ENCODE results near the gene SLC4A3. TPM values are rescaled to one million over a fixed set of nuclear protein-coding genes. Genes with fewer than 3 reads are reported as not detected.

SLC4A3 gene
- total RNA-seq, 1 donor from 2014 or later: 0.17 TPM

DNA sequence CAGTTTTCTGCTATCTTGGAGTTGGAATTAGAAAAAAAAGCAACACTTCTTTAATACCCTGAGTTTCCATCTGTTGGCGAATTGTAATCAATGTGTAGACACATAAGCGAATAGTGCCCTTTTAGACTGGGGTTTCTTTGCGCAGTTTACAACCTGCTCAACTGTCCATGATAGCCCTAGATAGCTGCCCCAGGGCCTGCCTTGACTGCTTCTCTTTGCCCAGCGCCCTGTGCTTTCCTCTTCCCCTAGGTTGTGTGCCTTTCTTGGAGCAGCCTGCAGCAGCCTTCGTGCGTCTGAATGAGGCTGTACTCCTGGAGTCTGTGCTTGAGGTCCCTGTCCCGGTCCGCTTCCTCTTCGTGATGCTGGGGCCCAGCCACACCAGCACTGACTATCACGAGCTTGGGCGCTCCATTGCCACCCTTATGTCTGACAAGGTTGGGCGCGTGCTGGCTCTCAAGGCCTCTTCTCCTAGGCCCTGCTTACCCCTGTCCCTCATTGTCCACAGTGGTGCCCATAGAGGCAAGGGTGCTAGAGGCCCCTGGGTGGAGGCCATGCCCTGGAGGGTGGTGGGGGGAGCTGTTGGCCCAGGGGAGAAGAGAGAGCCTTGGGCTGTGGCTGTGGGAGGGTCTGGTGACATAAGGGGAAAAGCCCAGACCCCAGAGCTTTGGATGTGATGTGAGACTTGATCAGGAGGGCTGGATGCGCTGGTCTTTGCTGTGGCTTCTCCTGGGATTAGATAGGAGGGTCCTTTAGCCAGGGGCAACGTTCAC lies 6.9 kb downstream of the SLC4A3 start:
- no peak for DNase-seq

DNA sequence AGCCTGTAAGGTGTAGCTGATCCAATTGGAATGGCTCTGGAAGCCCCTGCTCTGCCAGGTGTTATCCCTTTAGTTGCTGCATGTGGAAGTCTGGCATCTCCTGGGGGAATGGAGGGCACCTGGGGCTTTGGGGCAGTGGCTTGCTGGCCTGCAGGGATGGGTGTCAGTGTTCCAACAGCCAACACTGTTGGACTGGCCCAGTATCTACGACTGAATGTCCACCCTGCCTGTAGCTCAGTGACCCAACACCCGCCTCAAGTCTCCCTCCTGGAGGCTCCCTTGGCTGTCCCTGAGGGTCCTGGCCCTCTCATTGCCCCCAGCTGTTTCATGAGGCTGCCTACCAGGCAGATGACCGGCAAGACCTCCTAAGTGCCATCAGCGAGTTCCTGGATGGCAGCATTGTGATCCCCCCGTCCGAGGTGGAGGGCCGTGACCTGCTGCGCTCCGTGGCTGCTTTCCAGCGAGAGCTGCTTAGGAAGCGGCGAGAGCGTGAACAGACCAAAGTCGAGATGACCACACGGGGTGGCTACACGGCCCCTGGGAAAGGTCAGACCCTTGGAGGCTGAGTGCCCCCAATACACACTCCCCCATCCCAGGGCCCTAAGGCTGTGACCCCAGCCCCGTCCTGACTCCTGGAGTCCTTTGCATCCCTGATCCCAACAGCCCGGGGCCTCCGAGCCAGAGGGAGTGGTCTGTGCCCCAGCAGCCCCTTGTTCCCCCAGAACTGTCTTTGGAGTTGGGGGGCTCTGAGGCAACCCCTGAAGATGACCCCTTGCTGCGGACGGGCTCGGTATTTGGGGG lies 7.7 kb downstream of the SLC4A3 start:
- no peak for DNase-seq

GRCh38 chr2:219636144-219636915 lies 8.9 kb downstream of the SLC4A3 start:
- no peak for DNase-seq

- DNase-seq: no peak
Observed at GRCh38 chr2:219636941-219637841, 9.8 kb downstream of the SLC4A3 start.

DNA sequence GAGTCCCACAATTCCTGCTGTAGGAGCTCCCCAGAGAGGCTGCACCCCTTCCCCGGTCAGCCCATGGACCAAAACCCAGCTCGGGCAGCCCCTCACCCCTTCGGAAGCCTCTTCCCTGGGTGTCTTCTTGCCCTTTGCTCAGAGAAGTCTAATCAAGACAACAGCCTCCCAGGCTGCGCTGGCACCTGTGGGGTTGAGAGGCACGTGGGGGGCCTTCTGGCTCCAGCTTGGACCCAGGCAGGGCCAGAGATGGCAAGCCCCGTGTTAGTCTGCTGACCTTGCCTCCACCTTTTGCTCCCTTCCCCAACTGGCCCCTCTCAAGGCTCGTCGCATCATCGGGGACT lies 10.4 kb downstream of the SLC4A3 start:
- DNase-seq: no peak

DNA sequence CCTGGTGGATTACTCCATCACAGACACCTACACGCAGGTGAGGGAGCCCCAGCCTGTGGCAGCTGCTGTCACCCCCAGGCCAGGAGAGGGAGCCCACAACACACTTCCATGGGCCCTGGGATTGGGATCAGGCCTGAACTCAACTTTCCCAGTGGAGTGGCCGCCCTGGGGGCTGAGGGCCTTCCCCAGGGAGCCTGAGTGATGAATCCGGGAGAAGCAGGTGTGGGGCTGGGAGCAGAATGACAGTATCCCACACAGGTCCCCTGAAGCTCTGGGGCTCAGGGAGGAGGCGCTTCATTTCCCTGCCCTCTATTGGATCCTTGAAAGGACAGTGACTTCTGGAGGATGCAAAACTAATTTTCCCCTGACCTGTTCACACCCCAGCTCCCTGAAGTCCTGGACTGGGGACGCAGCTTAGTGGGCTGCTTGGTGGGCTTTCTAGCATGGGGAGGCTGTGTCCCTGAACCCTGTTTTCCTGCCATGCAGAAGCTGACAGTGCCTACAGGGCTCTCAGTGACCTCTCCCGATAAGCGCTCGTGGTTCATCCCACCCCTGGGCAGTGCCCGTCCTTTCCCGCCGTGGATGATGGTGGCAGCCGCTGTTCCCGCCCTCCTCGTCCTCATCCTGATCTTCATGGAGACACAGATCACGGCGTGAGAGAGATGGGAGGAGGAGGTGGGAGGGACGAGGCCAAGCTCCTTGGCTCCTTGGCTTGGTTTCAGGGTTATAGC lies 11.0 kb downstream of the SLC4A3 start:
- DNase-seq: no peak

DNA sequence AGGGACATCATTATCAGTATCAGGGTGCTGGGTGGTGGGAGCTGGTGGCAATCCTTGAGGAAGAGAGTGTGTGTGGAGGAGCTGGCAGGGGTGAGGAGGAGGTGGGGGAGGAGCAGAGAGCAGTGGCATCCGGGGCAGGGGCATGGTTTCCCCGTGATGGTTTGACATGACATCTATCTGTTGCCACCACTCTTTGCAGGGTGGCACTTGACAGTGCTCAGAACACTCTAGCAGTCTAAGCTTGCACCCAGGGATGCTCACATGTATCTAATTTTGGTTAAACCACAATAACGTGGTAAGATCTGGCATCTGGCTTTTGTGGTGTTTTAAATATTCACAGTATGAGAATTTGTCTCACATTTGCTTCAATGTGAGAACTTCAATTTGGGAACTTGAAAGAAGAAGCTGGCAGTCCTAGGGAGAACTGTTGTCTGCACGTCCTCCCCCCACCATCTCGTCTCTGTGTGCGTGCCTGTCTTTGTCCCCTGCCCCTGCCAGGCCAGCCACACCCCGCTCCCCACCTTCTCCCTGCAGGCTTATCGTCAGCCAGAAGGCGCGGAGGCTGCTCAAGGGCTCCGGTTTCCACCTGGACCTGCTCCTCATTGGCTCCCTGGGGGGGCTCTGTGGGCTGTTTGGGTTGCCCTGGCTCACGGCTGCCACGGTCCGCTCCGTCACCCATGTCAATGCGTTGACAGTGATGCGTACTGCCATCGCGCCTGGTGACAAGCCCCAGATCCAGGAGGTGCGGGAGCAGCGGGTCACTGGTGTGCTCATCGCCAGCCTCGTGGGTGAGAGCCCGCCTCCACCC lies 11.7 kb downstream of the SLC4A3 start:
- DNase-seq: no peak

DNA sequence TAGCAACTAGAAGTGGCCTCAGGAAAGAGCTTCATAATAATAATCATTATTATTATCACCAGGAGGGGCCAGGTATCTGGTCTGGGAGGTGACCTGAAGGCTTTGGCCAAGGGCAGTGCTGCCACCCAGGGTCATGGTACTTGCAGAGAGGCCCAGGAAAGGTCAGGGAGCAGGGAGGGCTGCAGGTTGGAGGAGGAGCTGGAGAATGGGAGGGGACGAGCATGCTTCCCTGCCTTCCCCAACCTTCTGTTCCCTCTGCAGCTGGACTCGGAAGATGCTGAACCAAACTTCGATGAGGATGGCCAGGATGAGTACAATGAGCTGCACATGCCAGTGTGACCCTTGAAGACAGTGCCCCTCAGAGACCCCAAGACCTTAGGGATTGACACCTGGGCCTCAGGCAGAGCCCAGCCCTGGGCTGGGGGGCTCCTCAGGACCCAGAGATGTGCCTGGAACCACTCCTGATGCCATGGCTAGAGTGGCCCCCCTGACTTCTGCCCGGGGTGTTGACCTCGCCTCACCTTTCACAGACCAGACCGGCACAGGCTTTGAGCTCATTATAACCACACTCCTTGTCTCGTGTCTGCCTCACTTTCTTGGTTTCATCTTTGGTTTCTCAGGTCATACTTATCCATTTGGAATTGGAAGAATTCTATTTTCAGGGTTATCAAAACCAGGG lies 14.1 kb downstream of the SLC4A3 start:
- DNase-seq: no peak

DNA sequence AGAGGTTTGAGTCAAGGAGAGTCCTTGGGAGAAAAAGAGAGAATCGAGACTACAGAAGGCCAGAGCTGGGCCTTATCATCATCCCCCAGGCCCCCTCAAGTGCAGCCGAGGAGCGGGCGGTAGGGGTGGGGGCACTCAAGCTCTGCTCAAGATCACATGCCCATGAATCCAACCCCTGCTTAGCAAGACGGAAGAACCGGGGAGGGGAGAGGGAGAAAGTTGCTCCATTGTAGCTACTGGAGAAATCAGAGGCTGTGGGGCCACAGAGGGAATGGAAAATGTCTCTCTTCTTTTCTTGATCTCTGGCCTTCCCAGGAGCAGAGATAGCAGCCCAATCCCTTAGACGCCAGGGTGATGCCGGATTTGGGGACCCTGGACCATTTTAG lies 14.6 kb downstream of the SLC4A3 start:
- DNase-seq: no peak

GRCh38 chr2:219642465-219643083 lies 15.1 kb downstream of the SLC4A3 start:
- DNase-seq: peak; percentile 96

DNA sequence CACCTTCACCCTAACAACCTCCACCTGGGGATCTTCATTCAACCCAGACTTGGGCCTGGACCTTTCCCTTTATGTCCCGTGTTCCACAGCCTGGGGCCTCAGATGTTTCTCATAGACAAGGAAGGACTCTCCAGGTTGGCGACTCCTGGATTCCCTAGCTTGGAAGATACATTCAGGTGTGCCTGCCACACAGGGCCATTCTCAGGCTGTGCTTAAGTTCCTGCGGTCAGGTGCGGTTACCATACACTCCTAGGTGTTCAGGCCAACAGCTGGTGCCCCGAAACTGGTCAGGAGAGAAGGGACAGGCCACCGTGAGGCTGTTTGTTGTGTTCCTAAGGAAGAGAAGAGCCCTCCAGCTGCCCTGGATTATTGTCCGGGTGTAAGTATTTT lies 15.6 kb downstream of the SLC4A3 start:
- no peak for DNase-seq

GRCh38 chr2:219643788-219644398 lies 16.5 kb downstream of the SLC4A3 start:
- no peak for DNase-seq

GRCh38 chr2:219644801-219645480 lies 17.5 kb downstream of the SLC4A3 start:
- DNase-seq: no peak

GRCh38 chr2:219645631-219646527 lies 18.4 kb downstream of the SLC4A3 start:
- DNase-seq: peak; percentile 29

DNA sequence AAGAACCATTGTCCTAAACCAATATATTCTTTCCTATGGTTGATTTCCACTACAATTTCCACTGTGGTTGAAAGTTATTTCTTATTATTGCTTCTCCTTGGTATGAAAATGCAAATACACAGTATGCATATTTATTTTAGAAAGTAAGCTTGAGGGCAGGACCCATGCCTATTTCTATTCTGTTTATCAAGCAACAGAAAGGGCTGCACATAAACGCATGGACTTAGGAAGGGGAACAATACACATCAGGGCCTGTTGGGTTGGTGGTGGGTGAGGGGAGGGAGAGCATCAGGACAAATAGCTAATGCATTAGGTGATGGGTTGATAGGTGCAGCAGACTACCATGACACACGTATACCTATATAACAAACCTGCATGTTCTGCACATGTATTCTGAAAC lies 20.7 kb downstream of the SLC4A3 start:
- DNase-seq: no peak

GRCh38 chr2:219648963-219649362 lies 21.5 kb downstream of the SLC4A3 start:
- no peak for DNase-seq

DNA sequence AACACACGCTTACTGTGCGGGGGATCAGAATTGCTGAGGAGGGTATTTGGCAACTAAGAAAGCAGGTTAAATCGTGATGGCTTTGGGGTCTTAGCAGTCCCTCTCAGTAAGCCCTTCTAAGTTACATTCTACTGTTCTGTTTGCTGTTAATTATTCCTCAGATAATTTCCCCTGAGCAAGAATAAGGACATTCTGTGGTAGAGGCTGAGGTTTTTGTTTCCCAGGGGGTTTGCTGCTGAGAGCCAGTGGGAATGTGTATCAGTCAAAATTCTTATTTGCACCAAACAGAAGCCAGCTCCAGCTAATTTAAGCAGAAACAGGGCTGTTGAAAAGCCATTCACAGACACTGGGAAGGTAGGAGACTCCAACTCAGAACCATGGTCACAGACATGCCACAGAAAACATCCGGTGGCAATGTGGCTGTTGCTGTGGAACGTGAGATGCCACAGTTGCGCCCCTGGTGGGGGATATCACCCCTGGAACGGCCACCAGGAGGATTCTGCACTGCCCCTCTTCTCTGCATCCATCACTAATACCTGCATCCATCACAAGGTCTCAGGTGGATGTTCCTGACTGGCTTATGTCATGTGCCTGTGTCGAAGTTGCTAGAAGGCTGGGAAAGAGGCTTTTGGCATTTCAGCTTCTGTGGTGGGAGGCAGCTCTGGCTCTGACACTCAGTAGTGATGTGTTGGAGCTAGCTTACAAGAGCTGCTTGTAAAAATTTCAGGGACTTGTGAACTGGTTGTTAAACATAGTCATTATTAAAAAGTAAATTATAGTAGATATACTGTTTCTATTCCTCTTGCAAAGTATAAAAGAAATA lies 23.2 kb downstream of the SLC4A3 start:
- no peak for DNase-seq
